PC-9 (cell line): ENCODE measurements around the gene CRPPA.

ENCODE experiments used
- EZH2 ChIP-seq: fragments of 200-600 bp; sonication (generic); IDR thresholded peaks from 2 replicates; pipeline ENCODE4 v1.8.0; 2017; ENCODE audit warnings: antibody characterized with exemption, low read depth
- TF ChIP-seq, protein P1 (sequence below): fragments of 200-600 bp; sonication (generic); conservative IDR thresholded peaks from 2 replicates; pipeline ENCODE4 v1.6.1; 2017; ENCODE audit warnings: mixed run types, antibody characterized with exemption, mild to moderate bottlenecking, moderate library complexity

DNA sequence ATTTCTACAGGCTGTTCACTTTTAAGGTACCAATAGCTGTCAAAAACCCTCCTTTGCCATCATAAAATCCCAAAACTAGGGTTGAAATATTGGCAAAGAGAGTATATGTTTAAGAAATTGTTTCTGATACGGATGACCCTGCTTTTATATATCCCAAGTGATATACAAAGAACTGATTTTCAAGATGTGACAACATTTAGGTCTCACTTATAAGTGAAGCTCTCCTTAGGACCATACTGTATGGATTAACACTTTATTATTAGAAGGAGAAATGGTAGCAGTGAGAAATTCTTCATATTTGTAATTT, 11.0 kb upstream of the CRPPA start:
- TF ChIP-seq, protein P1, sequence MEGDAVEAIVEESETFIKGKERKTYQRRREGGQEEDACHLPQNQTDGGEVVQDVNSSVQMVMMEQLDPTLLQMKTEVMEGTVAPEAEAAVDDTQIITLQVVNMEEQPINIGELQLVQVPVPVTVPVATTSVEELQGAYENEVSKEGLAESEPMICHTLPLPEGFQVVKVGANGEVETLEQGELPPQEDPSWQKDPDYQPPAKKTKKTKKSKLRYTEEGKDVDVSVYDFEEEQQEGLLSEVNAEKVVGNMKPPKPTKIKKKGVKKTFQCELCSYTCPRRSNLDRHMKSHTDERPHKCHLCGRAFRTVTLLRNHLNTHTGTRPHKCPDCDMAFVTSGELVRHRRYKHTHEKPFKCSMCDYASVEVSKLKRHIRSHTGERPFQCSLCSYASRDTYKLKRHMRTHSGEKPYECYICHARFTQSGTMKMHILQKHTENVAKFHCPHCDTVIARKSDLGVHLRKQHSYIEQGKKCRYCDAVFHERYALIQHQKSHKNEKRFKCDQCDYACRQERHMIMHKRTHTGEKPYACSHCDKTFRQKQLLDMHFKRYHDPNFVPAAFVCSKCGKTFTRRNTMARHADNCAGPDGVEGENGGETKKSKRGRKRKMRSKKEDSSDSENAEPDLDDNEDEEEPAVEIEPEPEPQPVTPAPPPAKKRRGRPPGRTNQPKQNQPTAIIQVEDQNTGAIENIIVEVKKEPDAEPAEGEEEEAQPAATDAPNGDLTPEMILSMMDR, result 0 out of 2 replicates have a peak, but pooled peaks have one; percentile 28
- TF ChIP-seq EZH2, result no peak
